HEK293T (cell line): ENCODE data around the gene EPHB1.

ENCODE experiments used
- CTCF ChIA-PET: fragments of 350-600 bp; formaldehyde crosslinking; extraction: SDS; loops from one replicate; lab custom pipeline; 2021; ENCODE audit warnings: antibody characterized with exemption, inconsistent platforms; lab: Yijun Ruan, JAX
- POLR2A ChIA-PET: fragments of 350-600 bp; formaldehyde crosslinking; extraction: SDS; loops from one replicate; lab custom pipeline; 2020; ENCODE audit warnings: antibody characterized with exemption, inconsistent platforms; lab: Yijun Ruan, JAX
- DNase-seq: peaks from one replicate; pipeline ENCODE4 v3.0.0; 2012; ENCODE audit warnings: mixed read lengths; ENCODE audit errors: extremely low spot score
- ARNT ChIP-seq: fragments of 450-650 bp; IDR thresholded peaks from 2 replicates; pipeline ENCODE4 v1.6.1; 2017; ENCODE audit warnings: mild to moderate bottlenecking
- BHLHE40 ChIP-seq: fragments of 450-650 bp; IDR thresholded peaks from 2 replicates; pipeline ENCODE4 v1.6.1; 2016; ENCODE audit warnings: mild to moderate bottlenecking, moderate library complexity, borderline replicate concordance
- CTBP1 ChIP-seq: fragments of 450-650 bp; IDR thresholded peaks from 2 replicates; pipeline ENCODE4 v1.6.1; 2016; ENCODE audit warnings: borderline replicate concordance
- ELF4 ChIP-seq: fragments of 450-650 bp; IDR thresholded peaks from 2 replicates; pipeline ENCODE4 v1.6.1; 2017; ENCODE audit warnings: antibody characterized with exemption
- FOXA1 ChIP-seq: fragments of 450-650 bp; IDR thresholded peaks from 2 replicates; pipeline ENCODE4 v1.6.1; 2016; ENCODE audit warnings: mild to moderate bottlenecking
- FOXK2 ChIP-seq: fragments of 450-650 bp; IDR thresholded peaks from 2 replicates; pipeline ENCODE4 v1.6.1; 2016; ENCODE audit warnings: mild to moderate bottlenecking
- FOXM1 ChIP-seq: fragments of 450-650 bp; IDR thresholded peaks from 2 replicates; pipeline ENCODE4 v1.6.1; 2017; ENCODE audit warnings: mild to moderate bottlenecking, borderline replicate concordance
- HDGF ChIP-seq: fragments of 450-650 bp; IDR thresholded peaks from 2 replicates; pipeline ENCODE4 v1.6.1; 2017; ENCODE audit warnings: antibody characterized with exemption, borderline replicate concordance
- L3MBTL2 ChIP-seq: fragments of 450-650 bp; conservative IDR thresholded peaks from 2 replicates; pipeline ENCODE4 v1.6.1; 2016; ENCODE audit warnings: mild to moderate bottlenecking
- LEF1 ChIP-seq: fragments of 450-650 bp; IDR thresholded peaks from 2 replicates; pipeline ENCODE4 v1.6.1; 2017; ENCODE audit warnings: mild to moderate bottlenecking, borderline replicate concordance
- NFRKB ChIP-seq: fragments of 450-650 bp; IDR thresholded peaks from 2 replicates; pipeline ENCODE4 v1.6.1; 2016; ENCODE audit warnings: mild to moderate bottlenecking, moderate library complexity
- SP1 ChIP-seq: fragments of 450-650 bp; IDR thresholded peaks from 2 replicates; pipeline ENCODE4 v1.6.1; 2017
- SUZ12 ChIP-seq: fragments of 450-650 bp; IDR thresholded peaks from 2 replicates; pipeline ENCODE4 v1.6.1; 2016; ENCODE audit warnings: mild to moderate bottlenecking
- TARDBP ChIP-seq: fragments of 450-650 bp; IDR thresholded peaks from 2 replicates; pipeline ENCODE4 v1.6.1; 2016
- ZNF384 ChIP-seq: fragments of 450-650 bp; IDR thresholded peaks from 2 replicates; pipeline ENCODE4 v1.6.1; 2016
- TF ChIP-seq, protein P1 (sequence below): fragments of 450-650 bp; IDR thresholded peaks from 2 replicates; pipeline ENCODE4 v1.6.1; 2016

EPHB1 gene

DNA sequence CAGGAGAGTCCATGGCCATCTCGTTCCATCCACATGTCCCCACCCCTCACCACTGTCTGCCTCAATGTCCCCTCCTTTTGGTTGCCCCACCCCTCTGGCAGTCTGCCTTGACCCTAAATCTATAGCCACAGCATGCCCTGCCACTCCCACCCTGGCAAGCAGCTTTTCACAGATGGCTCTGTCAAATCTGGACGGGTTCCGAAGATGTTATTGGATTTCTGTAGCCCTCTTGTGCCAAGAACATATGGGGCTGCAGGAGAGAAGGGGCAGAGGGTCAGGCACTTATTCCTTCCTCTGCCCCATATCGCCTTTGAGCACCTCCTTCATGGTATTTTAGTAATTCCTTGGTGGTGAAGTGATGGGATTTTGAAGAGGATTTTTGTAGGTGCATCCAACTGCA, 57.1 kb downstream of the EPHB1 start:
- no peak for TF ChIP-seq FOXK2
- TF ChIP-seq NFRKB, result no peak
- no peak for DNase-seq
- ChIA-PET POLR2A (no interaction called here), CTCF (no interaction called here)

DNA sequence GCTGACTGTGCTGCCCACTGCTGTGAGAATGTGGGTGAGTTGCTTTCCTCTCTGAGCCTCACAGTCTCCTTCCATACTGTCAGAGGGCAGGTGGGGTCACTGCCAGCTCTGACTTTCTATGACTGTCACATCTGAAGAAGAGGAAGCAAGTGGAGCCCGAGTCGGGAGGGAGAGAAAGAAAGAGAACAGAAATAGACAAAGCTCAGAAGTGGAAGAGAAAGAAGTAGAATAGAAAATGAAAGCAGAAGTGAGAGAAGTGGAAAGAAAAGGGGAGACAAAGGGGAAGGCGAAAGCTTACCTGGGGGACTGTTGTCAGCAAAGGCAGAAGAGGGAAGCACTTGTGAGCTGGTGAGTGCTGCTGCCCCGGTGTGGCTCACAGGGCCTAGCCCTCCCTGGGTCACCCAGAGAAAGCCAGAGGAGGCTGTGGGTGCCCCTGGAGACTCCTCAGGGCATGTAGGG, 57.9 kb downstream of the EPHB1 start:
- POLR2A ChIA-PET, result no interaction called here
- TF ChIP-seq FOXA1 (no peak), FOXM1 (no peak), SUZ12 (no peak), NFRKB (no peak), CTBP1 (no peak), ARNT (no peak), BHLHE40 (no peak), ELF4 (no peak), SP1 (no peak), FOXK2 (no peak), L3MBTL2 (no peak)
- TF ChIP-seq, protein P1, sequence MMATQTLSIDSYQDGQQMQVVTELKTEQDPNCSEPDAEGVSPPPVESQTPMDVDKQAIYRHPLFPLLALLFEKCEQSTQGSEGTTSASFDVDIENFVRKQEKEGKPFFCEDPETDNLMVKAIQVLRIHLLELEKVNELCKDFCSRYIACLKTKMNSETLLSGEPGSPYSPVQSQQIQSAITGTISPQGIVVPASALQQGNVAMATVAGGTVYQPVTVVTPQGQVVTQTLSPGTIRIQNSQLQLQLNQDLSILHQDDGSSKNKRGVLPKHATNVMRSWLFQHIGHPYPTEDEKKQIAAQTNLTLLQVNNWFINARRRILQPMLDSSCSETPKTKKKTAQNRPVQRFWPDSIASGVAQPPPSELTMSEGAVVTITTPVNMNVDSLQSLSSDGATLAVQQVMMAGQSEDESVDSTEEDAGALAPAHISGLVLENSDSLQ, result no peak
- CTCF ChIA-PET, result interaction anchor here (1.1 kb wide), 1 partner anchor 58 kb away, joined by 4 read pairs; the partner anchor contains the start of gene EPHB1
- no peak for DNase-seq

DNA sequence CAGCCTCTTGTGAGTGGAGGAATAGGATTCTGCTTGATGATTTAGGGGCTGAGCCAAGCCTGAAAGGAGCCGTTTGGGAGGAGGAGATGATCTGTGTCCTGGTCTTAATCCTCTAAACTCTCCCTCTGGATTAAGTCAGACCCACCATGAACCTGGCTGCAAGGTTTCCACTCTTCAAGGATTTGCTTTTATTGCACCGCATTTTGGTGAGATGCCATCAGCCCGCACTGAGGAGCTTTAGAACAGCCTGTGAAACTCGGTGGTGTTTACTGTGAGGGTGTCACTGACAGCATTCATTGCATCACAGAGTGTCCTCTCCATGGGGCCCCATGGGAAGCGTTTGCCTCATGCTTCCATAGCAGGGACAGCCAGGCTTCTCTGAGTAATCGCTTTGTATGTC, 59.2 kb downstream of the EPHB1 start:
- ChIA-PET POLR2A (no interaction called here), CTCF (no interaction called here)
- no peak for DNase-seq
- TF ChIP-seq SUZ12, result no peak

DNA sequence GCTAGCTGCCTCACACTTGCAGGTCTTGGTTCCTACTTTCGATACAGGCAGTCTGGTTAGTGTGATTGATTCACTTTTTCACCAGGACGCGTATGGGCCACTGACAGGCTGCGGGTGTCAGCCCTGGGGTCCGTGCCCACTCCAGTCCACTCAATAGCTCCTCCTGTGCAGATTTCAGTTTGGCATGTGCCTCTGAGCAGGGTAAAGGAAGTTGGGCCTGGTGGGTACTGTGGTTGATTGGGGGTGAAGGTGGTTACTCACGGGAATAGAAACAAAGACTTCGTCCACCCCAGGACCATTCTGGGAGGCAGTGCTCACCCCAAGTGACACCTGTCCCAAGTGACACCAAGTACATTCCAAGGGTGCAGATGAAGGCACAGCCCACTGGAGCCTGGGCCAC, 62.3 kb downstream of the EPHB1 start:
- ChIA-PET POLR2A (no interaction called here), CTCF (no interaction called here)
- TF ChIP-seq, protein P1, result no peak
- no peak for TF ChIP-seq ARNT
- TF ChIP-seq FOXA1, result no peak
- no peak for TF ChIP-seq TARDBP
- no peak for TF ChIP-seq CTBP1
- TF ChIP-seq SUZ12, result no peak
- DNase-seq, result no peak

DNA sequence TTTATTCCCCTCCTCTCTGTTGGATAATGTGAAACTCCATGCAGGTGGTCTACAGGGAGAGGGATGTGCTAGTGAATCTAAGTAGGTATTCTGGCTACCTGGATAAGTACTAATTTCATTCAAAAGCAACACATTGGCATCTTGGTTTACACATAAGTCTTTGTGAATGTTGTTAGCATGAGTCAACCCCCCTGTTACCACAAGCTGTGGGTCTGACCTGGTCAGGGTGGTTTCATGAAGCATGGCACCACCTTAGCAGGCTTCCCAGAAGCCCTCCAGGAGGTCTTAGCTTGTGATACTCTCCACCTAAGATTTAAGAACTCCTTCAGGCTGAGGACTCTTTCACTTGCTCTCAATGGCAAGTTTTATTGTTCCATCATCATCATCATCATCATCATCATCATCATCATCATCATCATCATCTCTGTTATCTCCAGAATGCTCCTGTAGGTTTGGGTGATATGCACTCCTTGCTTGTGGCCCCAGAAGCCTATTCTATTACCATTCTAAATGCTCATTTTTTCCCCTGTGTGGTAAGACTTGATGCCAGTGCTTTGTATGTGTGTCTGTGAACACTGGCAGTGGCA, 62.8 kb downstream of the EPHB1 start:
- ChIA-PET POLR2A (no interaction called here), CTCF (no interaction called here)
- DNase-seq, result no peak
- TF ChIP-seq CTBP1, result no peak
- no peak for TF ChIP-seq LEF1
- no peak for TF ChIP-seq ZNF384
- TF ChIP-seq FOXM1, result no peak
- TF ChIP-seq NFRKB, result no peak
- no peak for TF ChIP-seq HDGF
- no peak for TF ChIP-seq FOXK2
- TF ChIP-seq ARNT, result no peak
- TF ChIP-seq L3MBTL2, result no peak
- TF ChIP-seq ELF4, result no peak
- TF ChIP-seq SUZ12, result no peak
- TF ChIP-seq SP1, result no peak
- no peak for TF ChIP-seq FOXA1
- TF ChIP-seq, protein P1, result no peak
- TF ChIP-seq BHLHE40, result no peak
- no peak for TF ChIP-seq TARDBP

DNA sequence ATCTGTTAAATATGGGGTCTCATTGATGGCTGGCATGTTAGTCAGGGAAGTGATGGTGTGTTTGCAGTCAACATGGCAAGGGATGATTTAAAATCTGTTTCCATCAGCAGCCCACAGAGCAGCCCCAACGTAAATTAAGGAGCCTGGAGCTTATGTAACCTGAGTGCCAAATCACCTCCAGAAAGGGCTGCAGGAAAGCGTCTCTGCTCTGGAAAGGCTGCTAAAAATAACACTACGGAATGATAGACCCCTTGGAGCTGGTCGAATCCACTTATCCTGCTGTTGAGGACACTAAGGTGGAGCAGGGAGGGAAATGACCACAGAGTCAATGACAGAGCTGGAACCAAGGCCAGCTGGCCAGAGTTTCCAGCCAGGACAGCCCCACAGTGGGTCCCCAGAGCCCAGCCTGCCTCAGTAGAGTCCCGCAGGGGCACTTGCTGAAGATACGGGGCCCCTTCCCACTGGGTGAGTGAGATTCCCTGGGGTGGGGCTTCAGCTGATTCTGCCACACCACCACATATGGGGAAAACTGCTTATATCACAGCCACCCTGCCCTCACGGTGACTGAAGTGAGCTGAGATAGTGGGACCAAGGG, 63.5 kb downstream of the EPHB1 start:
- ChIA-PET CTCF (no interaction called here), POLR2A (no interaction called here)

More for the DNA sequence above, 63.5 kb downstream of the EPHB1 start:
- DNase-seq, result no peak
- TF ChIP-seq FOXA1, result no peak
- TF ChIP-seq ZNF384, result no peak
- no peak for TF ChIP-seq NFRKB
- no peak for TF ChIP-seq LEF1
- no peak for TF ChIP-seq CTBP1
- TF ChIP-seq TARDBP, result no peak
- TF ChIP-seq HDGF, result no peak
- no peak for TF ChIP-seq SP1
- TF ChIP-seq, protein P1, result no peak
- TF ChIP-seq SUZ12, result no peak
- TF ChIP-seq L3MBTL2, result no peak
- TF ChIP-seq ARNT, result no peak
- no peak for TF ChIP-seq FOXM1
- no peak for TF ChIP-seq BHLHE40
- TF ChIP-seq ELF4, result no peak
- TF ChIP-seq FOXK2, result no peak
